Ishikawa (cell line): ENCODE data around the gene MNS1.

ENCODE experiments used
- CEBPB ChIP-seq: IDR thresholded peaks from 2 replicates; pipeline ENCODE4 v1.6.1; 2012
- CREB1 ChIP-seq: IDR thresholded peaks from 2 replicates; pipeline ENCODE4 v1.6.1; 2012; ENCODE audit warnings: low read depth
- EGR1 ChIP-seq: IDR thresholded peaks from 2 replicates; pipeline ENCODE4 v1.6.1; 2012
- EP300 ChIP-seq: IDR thresholded peaks from 2 replicates; pipeline ENCODE4 v1.6.1; 2012; ENCODE audit warnings: borderline replicate concordance
- FOXM1 ChIP-seq: IDR thresholded peaks from 2 replicates; pipeline ENCODE4 v1.6.1; 2012; ENCODE audit warnings: low read depth, borderline replicate concordance
- NFIC ChIP-seq: IDR thresholded peaks from 2 replicates; pipeline ENCODE4 v1.6.1; 2012
- RAD21 ChIP-seq: IDR thresholded peaks from 2 replicates; pipeline ENCODE4 v1.6.1; 2012; ENCODE audit warnings: low read depth
- TAF1 ChIP-seq: IDR thresholded peaks from 2 replicates; pipeline ENCODE4 v1.6.1; 2012; ENCODE audit warnings: low read depth, mild to moderate bottlenecking
- TCF12 ChIP-seq: IDR thresholded peaks from 2 replicates; pipeline ENCODE4 v1.6.1; 2012; ENCODE audit warnings: low read depth
- TEAD4 ChIP-seq: IDR thresholded peaks from 2 replicates; pipeline ENCODE4 v1.6.1; 2012
- USF1 ChIP-seq: IDR thresholded peaks from 2 replicates; pipeline ENCODE4 v1.6.1; 2012
- YY1 ChIP-seq: IDR thresholded peaks from 2 replicates; pipeline ENCODE4 v1.6.1; 2012; ENCODE audit warnings: low read depth
- ZBTB7A ChIP-seq: IDR thresholded peaks from 2 replicates; pipeline ENCODE4 v1.6.1; 2012; ENCODE audit warnings: low read depth
- TF ChIP-seq, protein P1 (sequence below): IDR thresholded peaks from 2 replicates; pipeline ENCODE4 v1.6.1; 2012
- TF ChIP-seq, protein P2 (sequence below): IDR thresholded peaks from 2 replicates; pipeline ENCODE4 v1.6.1; 2012; ENCODE audit warnings: low read depth, mild to moderate bottlenecking

Gene MNS1

DNA sequence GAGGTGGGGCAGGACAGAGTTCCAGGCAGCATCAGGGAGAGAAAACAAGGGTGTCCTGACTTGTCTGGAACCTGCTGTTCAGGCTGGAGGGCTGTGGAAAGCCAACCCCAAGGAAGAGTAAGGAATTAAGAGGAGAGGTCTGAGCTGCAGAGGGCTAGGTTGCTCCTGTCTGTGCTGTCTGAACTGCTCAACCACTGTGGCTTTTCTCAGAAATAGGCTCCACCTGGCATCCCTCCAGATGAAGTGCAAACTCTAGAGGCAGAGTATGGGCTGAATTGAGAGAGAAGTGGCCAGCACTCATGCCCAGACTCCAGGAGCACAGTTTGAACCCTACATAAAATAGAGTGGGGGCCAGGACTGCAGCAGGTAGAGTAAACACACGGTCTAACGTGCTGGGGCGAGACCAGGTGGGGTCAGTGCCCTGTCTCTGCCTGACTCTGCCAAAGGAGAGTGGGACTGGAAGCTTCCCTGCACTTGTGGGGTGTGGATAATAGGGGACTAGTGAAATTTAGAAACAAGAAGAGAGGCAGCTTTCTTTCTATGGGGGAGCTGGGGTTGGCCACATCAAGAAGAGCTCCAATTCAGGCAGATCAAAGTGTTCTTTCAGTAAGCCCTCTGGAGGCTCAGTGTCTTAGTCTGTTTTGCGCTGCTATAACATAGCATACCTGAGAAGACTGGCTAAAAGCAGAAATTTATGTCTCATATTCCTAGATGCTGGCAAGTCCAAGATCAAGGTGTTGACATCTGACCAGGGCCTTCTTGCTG lies 28.0 kb upstream of the MNS1 start:
- no peak for TF ChIP-seq NFIC
- TF ChIP-seq, protein P1, sequence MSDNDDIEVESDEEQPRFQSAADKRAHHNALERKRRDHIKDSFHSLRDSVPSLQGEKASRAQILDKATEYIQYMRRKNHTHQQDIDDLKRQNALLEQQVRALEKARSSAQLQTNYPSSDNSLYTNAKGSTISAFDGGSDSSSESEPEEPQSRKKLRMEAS = no peak
- no peak for TF ChIP-seq TAF1
- TF ChIP-seq ZBTB7A = no peak
- TF ChIP-seq USF1 = no peak
- TF ChIP-seq CREB1 = no peak
- no peak for TF ChIP-seq EGR1
- no peak for TF ChIP-seq CEBPB
- no peak for TF ChIP-seq RAD21
- no peak for TF ChIP-seq TCF12
- TF ChIP-seq YY1 = no peak

DNA sequence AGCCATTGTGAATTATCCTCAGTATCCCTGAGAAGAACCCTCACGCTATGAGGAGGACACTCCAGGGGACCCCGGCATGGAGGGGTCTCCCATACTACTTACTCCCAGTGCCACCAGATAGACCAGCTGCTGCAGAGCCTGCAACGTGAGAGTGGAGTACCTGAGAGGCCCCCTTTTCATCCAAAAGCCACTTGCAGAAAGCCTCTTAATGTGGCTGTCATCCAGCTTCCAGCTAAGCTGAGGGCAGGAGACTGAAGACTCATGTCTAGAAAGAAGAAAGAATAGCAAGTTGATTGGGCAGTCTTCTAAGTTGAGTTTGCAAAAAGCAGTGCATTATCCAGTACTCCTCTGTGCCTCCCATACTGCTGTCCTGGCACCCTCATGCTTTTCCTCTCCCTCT lies 27.3 kb upstream of the MNS1 start:
- TF ChIP-seq RAD21 (no peak), NFIC (no peak), EGR1 (no peak), TAF1 (no peak), TEAD4 (no peak), EP300 (no peak), ZBTB7A (no peak), TCF12 (no peak), FOXM1 (no peak), YY1 (no peak), USF1 (no peak)
- TF ChIP-seq, protein P1 = no peak
- TF ChIP-seq, protein P2, sequence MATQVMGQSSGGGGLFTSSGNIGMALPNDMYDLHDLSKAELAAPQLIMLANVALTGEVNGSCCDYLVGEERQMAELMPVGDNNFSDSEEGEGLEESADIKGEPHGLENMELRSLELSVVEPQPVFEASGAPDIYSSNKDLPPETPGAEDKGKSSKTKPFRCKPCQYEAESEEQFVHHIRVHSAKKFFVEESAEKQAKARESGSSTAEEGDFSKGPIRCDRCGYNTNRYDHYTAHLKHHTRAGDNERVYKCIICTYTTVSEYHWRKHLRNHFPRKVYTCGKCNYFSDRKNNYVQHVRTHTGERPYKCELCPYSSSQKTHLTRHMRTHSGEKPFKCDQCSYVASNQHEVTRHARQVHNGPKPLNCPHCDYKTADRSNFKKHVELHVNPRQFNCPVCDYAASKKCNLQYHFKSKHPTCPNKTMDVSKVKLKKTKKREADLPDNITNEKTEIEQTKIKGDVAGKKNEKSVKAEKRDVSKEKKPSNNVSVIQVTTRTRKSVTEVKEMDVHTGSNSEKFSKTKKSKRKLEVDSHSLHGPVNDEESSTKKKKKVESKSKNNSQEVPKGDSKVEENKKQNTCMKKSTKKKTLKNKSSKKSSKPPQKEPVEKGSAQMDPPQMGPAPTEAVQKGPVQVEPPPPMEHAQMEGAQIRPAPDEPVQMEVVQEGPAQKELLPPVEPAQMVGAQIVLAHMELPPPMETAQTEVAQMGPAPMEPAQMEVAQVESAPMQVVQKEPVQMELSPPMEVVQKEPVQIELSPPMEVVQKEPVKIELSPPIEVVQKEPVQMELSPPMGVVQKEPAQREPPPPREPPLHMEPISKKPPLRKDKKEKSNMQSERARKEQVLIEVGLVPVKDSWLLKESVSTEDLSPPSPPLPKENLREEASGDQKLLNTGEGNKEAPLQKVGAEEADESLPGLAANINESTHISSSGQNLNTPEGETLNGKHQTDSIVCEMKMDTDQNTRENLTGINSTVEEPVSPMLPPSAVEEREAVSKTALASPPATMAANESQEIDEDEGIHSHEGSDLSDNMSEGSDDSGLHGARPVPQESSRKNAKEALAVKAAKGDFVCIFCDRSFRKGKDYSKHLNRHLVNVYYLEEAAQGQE = no peak

DNA sequence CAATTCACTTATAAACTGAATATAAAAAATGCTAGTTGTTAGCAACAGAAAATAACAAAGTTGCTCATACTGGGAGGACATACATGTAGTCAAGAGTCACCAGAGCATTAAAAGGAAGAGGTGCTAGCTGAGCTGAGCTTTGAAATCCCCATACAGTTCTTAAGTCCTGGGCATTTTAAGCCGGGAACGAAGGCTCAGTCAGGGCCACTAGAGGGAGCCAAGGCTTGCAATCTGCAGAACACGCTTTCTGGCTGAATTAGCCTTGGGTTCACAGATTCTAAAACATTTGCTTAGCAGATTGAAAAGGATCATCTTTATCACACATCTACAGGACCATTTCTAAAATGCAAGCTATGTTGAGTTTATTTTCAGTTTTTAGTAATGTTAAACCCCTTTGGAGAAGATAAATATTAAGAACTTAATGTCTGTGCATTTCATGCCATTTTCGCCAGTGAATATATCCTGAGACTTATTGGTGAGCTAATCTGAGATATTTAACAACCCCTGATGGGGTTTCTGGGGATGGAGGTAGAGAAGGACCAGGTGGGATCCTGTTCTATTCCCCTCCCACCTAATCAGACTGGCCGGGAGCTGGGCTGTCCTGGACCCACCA lies 26.3 kb upstream of the MNS1 start:
- TF ChIP-seq, protein P2 = no peak
- TF ChIP-seq EP300 = no peak
- no peak for TF ChIP-seq YY1
- no peak for TF ChIP-seq TAF1
- TF ChIP-seq USF1 = no peak
- TF ChIP-seq ZBTB7A = no peak
- peak; percentile 82 for TF ChIP-seq RAD21
- TF ChIP-seq FOXM1 = no peak

DNA sequence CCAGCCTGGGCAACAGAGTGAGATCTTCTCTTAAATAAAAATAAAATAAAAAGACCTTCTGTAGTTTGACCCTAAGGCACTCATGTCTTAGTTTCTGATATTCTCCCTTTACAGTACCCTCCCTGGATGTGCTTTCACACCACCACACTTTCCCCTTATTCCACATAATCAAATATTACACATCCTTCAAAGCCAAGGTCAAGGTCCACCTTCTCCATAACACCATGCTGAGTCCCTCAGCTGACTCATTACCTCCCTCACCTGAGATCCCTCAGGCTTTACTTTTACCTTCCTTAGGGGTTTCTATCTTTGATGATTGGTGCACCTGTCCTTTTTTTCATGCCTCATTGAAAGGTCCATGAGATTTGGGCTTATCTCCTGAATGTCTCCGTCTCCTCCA lies 25.5 kb upstream of the MNS1 start:
- TF ChIP-seq, protein P2 = no peak
- no peak for TF ChIP-seq USF1
- TF ChIP-seq CREB1 = no peak
- TF ChIP-seq YY1 = no peak
- no peak for TF ChIP-seq EGR1
- TF ChIP-seq RAD21 = no peak
- no peak for TF ChIP-seq ZBTB7A
- TF ChIP-seq, protein P1 = no peak
- no peak for TF ChIP-seq TAF1
- no peak for TF ChIP-seq NFIC
- no peak for TF ChIP-seq FOXM1
- no peak for TF ChIP-seq TCF12
